ENCODE data around the gene RNF224.

RNF224 gene

DNA sequence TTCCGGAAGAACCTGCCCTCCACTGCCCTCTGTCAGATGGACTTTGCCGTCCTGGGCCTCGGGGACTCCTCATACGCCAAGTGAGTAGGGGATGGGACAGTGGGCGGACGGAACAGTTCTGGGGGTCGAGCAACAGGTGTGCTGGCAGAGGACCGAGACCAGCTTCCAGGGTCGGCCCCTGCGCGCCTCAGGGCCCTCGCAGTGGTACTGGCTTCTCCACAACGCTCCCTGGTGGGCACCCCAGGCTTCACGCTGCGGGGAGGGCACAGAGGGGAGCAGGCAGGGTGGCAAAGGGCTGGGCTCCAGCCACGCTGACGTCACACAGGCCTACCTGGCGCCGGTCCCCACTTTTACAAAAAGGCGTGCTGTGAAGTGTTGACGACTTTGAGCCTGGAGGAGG is 14.8 kb upstream of the RNF224 start:
- TF ChIP-seq, protein P1, sequence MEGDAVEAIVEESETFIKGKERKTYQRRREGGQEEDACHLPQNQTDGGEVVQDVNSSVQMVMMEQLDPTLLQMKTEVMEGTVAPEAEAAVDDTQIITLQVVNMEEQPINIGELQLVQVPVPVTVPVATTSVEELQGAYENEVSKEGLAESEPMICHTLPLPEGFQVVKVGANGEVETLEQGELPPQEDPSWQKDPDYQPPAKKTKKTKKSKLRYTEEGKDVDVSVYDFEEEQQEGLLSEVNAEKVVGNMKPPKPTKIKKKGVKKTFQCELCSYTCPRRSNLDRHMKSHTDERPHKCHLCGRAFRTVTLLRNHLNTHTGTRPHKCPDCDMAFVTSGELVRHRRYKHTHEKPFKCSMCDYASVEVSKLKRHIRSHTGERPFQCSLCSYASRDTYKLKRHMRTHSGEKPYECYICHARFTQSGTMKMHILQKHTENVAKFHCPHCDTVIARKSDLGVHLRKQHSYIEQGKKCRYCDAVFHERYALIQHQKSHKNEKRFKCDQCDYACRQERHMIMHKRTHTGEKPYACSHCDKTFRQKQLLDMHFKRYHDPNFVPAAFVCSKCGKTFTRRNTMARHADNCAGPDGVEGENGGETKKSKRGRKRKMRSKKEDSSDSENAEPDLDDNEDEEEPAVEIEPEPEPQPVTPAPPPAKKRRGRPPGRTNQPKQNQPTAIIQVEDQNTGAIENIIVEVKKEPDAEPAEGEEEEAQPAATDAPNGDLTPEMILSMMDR (IDR thresholded peaks at IDR 0.05; ENCODE audit: extremely low read depth, insufficient read depth, missing control alignments), result no peak
- DNase-seq (ENCODE audit: low spot score), result no peak
- in situ Hi-C loops (cut with MboI; ENCODE audit: low pct_unique_long_range_greater_than_20kb, low sequenced_read_pairs, unreplicated experiment), result no loop called here

DNA sequence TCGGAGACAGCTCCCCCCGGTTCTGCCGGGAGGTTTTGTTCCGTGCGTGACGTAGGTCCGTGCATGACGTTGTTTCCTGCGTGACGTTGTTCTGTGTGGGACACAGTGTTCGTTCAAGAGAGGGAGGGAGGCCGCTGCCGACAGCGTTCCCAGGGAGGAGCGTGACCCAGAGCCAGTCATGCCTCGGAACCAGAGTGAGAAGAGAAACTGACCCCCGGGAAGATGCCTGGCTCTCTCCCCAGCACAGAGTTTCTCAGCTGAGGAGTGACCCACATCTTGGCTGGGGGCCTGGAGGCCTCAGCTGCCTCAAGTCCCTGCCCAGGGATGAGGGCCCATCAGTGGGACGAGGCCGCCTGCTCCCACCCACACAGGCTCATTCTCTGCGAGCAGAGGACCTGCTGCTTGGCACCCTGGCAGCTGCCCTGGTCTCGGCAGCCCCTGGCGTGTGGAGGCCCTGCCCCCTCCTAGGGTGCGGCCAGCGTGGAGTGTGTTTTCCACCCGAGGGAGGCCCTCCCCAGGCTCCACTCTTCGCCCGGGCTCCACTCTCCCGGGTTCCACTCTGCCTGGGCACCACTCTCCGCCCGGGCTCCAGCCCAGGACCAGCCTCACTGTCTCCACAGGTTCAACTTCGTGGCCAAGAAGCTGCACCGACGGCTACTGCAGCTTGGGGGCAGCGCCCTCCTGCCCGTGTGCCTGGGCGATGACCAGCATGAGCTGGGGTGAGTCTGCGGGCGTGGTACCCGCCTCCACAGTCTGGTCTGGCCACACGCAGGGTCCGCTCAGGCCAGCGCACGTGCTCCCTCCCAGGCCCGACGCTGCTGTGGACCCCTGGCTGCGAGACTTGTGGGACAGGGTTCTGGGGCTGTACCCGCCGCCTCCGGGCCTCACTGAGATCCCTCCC is 13.9 kb upstream of the RNF224 start:
- TF ChIP-seq, protein P1 (IDR thresholded peaks at IDR 0.05; ENCODE audit: extremely low read depth, insufficient read depth, missing control alignments), result peak; percentile 34
- in situ Hi-C loops (cut with MboI; ENCODE audit: low pct_unique_long_range_greater_than_20kb, low sequenced_read_pairs, unreplicated experiment), result no loop called here
- DNase-seq (ENCODE audit: low spot score), result no peak

DNA sequence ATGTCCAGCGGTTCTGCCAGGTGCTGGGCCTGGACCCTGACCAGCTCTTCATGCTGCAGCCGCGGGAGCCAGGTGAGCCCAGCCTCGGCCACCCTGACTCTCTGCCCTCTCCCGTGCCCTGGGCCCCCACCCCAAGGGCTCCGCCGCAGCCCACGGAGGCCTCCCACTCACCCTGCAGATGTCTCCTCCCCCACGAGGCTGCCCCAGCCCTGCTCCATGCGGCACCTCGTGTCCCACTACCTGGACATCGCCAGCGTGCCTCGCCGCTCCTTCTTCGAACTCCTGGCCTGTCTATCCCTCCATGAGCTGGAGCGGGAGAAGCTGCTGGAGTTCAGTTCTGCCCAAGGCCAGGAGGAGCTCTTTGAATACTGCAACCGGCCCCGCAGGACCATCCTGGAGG is 12.7 kb upstream of the RNF224 start:
- DNase-seq (ENCODE audit: low spot score), result no peak
- TF ChIP-seq, protein P1 (IDR thresholded peaks at IDR 0.05; ENCODE audit: extremely low read depth, insufficient read depth, missing control alignments), result no peak

DNA sequence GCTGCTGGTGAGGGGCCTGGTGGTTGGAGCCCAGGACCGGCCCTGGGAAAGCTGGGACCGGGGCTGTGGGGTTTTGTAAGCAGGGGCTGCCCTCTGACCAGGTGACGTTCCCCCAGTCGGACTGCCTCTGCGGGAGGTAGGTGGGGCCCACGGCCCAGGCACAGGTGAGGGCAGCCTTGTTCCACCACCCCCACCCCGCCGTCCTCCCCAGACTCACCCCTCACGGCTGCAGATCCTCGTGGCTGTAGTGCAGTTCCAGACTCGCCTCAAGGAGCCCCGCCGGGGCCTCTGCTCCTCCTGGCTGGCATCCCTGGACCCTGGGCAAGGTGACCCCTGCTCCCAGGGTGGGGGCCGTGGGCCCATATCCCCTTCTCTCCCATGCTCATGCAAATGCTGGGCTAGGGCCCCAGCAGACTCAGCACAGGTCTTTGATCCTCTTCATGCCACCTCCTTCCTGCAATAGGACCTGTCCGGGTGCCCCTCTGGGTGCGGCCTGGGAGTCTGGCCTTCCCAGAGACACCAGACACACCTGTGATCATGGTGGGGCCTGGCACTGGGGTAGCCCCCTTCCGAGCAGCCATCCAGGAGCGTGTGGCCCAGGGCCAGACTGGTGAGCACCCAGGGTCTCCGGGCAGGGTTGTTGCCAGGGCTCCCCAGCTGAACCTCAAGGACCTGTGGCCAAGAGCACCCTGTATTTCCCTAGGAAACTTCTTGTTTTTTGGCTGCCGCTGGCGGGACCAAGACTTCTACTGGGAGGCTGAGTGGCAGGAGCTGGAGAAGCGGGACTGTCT is 11.9 kb upstream of the RNF224 start:
- TF ChIP-seq, protein P1 (IDR thresholded peaks at IDR 0.05; ENCODE audit: extremely low read depth, insufficient read depth, missing control alignments), result no peak
- in situ Hi-C loops (cut with MboI; ENCODE audit: low pct_unique_long_range_greater_than_20kb, low sequenced_read_pairs, unreplicated experiment), result no loop called here
- no peak for DNase-seq (ENCODE audit: low spot score)

More for the DNA sequence above, 12.7 kb upstream of the RNF224 start:
- in situ Hi-C loops (cut with MboI; ENCODE audit: low pct_unique_long_range_greater_than_20kb, low sequenced_read_pairs, unreplicated experiment), result no loop called here

DNA sequence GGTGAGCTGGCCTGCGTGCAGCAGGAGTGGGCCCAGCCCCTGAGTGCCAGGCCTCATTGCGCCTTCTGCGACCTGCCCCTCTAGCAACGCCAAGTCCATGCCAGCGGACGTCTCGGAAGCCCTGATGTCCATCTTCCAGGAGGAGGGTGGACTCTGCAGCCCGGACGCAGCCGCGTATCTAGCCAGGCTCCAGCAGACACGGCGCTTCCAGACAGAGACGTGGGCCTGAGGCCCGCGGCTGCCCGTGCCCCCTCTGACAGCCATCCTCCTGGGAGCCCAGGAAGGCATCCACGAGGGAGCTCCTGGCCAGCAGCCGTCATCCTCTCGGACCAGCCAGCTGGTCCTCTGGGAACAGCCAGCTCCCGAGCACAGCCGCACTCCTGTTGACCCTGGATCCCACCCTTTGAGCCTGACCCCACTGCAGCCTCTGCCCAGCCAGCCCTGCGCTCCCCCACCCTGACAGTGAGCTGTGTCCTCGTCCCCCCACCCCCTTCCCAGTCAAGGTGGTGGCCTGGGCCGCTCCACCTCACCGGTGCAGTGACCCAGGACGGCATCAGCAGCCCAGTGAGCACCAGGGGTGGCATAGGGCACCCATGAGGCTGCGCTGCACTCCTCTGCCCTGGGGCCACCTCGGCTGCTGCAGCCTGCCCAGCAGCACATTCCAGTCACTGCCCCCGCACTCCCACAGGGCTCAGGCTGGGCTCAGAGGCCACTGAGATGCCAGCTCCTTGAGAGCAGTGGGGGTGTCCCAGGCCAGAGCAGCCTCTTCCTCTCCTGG is 10.9 kb upstream of the RNF224 start:
- TF ChIP-seq, protein P1 (IDR thresholded peaks at IDR 0.05; ENCODE audit: extremely low read depth, insufficient read depth, missing control alignments), result no peak
- in situ Hi-C loops (cut with MboI; ENCODE audit: low pct_unique_long_range_greater_than_20kb, low sequenced_read_pairs, unreplicated experiment), result no loop called here
- no peak for DNase-seq (ENCODE audit: low spot score)

All from GM13977 (cell line).